Hepatocyte (in vitro differentiated cells): ENCODE measurements around the gene SRMS. TPM values are rescaled to one million over a fixed set of nuclear protein-coding genes. Genes with fewer than 3 reads are reported as not detected.

Source experiments
- DNase-seq: peaks from one replicate; pipeline ENCODE4 v3.0.0-alpha.2; 2016; ENCODE audit warnings: low spot score
- H2AFZ ChIP-seq: fragments of 200-600 bp; sonication (generic); 2 replicates; pipeline ENCODE4 v1.6.0; 2016; ENCODE audit warnings: antibody characterized with exemption, mild to moderate bottlenecking
- H3K27ac ChIP-seq: fragments of 200-600 bp; sonication (generic); 2 replicates; pipeline ENCODE4 v1.5.1; 2016; ENCODE audit warnings: mild to moderate bottlenecking
- H3K27me3 ChIP-seq: fragments of 200-600 bp; sonication (generic); 2 replicates; pipeline ENCODE4 v1.6.1; 2016
- H3K36me3 ChIP-seq: fragments of 200-600 bp; sonication (generic); replicated peaks from 2 replicates; pipeline ENCODE4 v1.5.1; 2016; ENCODE audit warnings: low read depth; ENCODE audit not compliant: insufficient read depth
- H3K4me1 ChIP-seq: fragments of 200-600 bp; sonication (generic); 2 replicates; pipeline ENCODE4 v1.5.1; 2016; ENCODE audit warnings: mild to moderate bottlenecking, moderate library complexity; ENCODE audit not compliant: insufficient read depth
- H3K4me2 ChIP-seq: fragments of 200-600 bp; sonication (generic); 2 replicates; pipeline ENCODE4 v1.6.0; 2016
- H3K4me3 ChIP-seq: fragments of 200-600 bp; sonication (generic); 2 replicates; pipeline ENCODE4 v1.5.1; 2016; ENCODE audit warnings: mild to moderate bottlenecking
- H3K79me2 ChIP-seq: fragments of 200-600 bp; sonication (generic); 2 replicates; pipeline ENCODE4 v1.6.0; 2017; ENCODE audit warnings: mild to moderate bottlenecking
- H3K9me2 ChIP-seq: fragments of 200-600 bp; sonication (generic); replicated peaks from 2 replicates; pipeline ENCODE4 v1.6.0; 2017; ENCODE audit warnings: mild to moderate bottlenecking; ENCODE audit not compliant: insufficient read depth
- H3K9me3 ChIP-seq: fragments of 200-600 bp; sonication (generic); 2 replicates; pipeline ENCODE4 v1.5.1; 2016; ENCODE audit warnings: low read depth, mild to moderate bottlenecking
- H4K20me1 ChIP-seq: fragments of 200-600 bp; sonication (generic); 2 replicates; pipeline ENCODE4 v1.6.0; 2016; ENCODE audit warnings: mild to moderate bottlenecking; ENCODE audit not compliant: insufficient read depth, poor library complexity, severe bottlenecking
- CTCF ChIP-seq: fragments of 200-600 bp; sonication (generic); IDR thresholded peaks from 2 replicates; pipeline ENCODE4 v1.5.1; 2016; ENCODE audit warnings: antibody characterized with exemption, mild to moderate bottlenecking; ENCODE audit not compliant: poor library complexity
- EZH2 ChIP-seq: fragments of 200-600 bp; sonication (generic); IDR thresholded peaks from 2 replicates; pipeline ENCODE4 v1.6.1; 2016; ENCODE audit warnings: antibody characterized with exemption, mild to moderate bottlenecking, borderline replicate concordance
- EZH2phosphoT487 ChIP-seq: fragments of 200-600 bp; sonication (generic); IDR thresholded peaks from one replicate; pipeline ENCODE4 v1.6.1; 2018; ENCODE audit warnings: antibody characterized with exemption, mild to moderate bottlenecking, low read depth, moderate library complexity; ENCODE audit not compliant: unreplicated experiment, severe bottlenecking
- WGBS: methylation state at CpG from one replicate; pipeline ENCODE4 v1.1.6; 2016; ENCODE audit warnings: low lambda C conversion rate; ENCODE audit errors: missing lambda C conversion rate; 5-methylcytosine and 5-hydroxymethylcytosine counted together
- polyA plus RNA-seq: library from polyadenylated mRNA; unstranded; fragments of >200 nt; fragmentation: Nextera tagmentation; extraction: Ambion mirVana; gene quantifications from 2 replicates; pipeline ENCODE4 v1.2.1, GENCODE V29; 2016
- total RNA-seq: library from RNA; depleted of rRNA; stranded (reverse); fragments of >200 nt; gene quantifications from 2 replicates; pipeline ENCODE4 v1.2.3, GENCODE V29; 2014

SRMS gene
- total and polyA plus RNA-seq, 2 experiments from 2014 or later, result not detected

DNA sequence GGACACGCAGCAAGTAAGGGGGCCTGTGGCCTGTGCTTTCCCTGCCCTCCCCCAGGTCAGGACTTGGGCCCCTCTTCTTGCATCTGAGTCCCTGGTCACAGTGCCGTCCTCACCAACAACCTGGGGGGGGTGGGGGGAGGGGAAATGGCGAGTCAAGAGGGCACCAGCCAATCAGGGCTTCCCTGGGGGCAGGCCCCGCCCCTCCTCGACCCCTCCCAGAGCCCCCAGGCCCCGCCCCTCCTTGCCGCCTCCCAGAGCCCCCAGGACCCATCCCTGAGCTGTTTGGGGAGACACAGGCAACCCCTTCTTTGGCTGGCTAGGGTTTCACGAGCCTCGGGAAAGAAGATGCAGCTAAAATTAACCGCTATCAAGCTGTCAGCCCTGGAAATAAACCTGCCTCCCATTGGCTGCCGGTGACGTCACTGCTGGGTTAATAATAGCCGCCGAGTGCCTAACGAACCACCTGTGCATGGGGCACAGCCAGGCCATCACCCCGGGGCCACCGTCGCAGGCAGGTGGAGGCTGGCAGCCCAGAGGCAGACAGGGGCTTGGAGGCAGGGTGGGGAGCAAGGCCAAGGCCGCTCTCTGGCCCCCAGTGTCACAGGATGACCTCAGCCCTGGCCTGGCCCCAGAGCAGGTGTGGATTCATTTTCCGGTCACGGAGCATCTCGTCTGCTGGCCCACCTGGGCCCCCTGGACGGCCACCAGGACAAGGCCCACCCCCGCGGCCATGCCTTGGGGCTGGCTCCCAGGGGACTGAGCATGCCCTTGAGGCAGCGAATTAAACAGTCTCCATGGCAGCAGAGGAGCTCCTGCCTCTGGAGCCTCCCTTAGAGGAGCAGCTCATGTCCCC lies 45.5 kb downstream of the SRMS start:
- H2AFZ ChIP-seq, result no peak overlapping the region
- no peaks in the 10 kb centered on the region for H3K9me2 ChIP-seq
- no peak overlapping the region for H3K4me2 ChIP-seq
- no peaks in the 10 kb centered on the region for H3K9me3 ChIP-seq
- no peaks in the 10 kb centered on the region for H3K36me3 ChIP-seq
- WGBS, result 56% methylated on average over 20 of the region's 26 CpGs
- TF ChIP-seq CTCF (no peak), EZH2 (no peak), EZH2phosphoT487 (no peak)
- no peaks in the 10 kb centered on the region for H4K20me1 ChIP-seq
- H3K4me1 ChIP-seq, result peaks cover 8% of the 10 kb centered on the region
- H3K27me3 ChIP-seq, result peaks cover 29% of the 10 kb centered on the region
- no peak overlapping the region for H3K27ac ChIP-seq
- no peak for DNase-seq
- no peak overlapping the region for H3K4me3 ChIP-seq
- no peaks in the 10 kb centered on the region for H3K79me2 ChIP-seq

- H3K79me2 ChIP-seq, result no peaks in the 10 kb centered on the region
- no peak overlapping the region for H3K27ac ChIP-seq
- H3K27me3 ChIP-seq, result peaks cover 29% of the 10 kb centered on the region
- H4K20me1 ChIP-seq, result no peaks in the 10 kb centered on the region
- H3K4me2 ChIP-seq, result no peak overlapping the region
- H3K36me3 ChIP-seq, result no peaks in the 10 kb centered on the region
- DNase-seq, result no peak
- no peaks in the 10 kb centered on the region for H3K9me3 ChIP-seq
- TF ChIP-seq CTCF (no peak), EZH2phosphoT487 (no peak), EZH2 (no peak)
- H3K4me1 ChIP-seq, result peaks cover 8% of the 10 kb centered on the region
- H3K4me3 ChIP-seq, result no peak overlapping the region
- H3K9me2 ChIP-seq, result no peaks in the 10 kb centered on the region
- 84% methylated on average over 27 of the region's 27 CpGs for WGBS
- H2AFZ ChIP-seq, result no peak overlapping the region
Observed at GRCh38 chr20:63500902-63501817, 46.4 kb downstream of the SRMS start.

GRCh38 chr20:63500151-63500901 lies 47.2 kb downstream of the SRMS start:
- H3K4me1 ChIP-seq, result peaks cover 8% of the 10 kb centered on the region
- peaks cover 29% of the 10 kb centered on the region for H3K27me3 ChIP-seq
- no peak overlapping the region for H3K27ac ChIP-seq
- TF ChIP-seq EZH2phosphoT487 (no peak), CTCF (no peak), EZH2 (no peak)
- no peaks in the 10 kb centered on the region for H3K79me2 ChIP-seq
- no peak overlapping the region for H2AFZ ChIP-seq
- H3K4me3 ChIP-seq, result no peak overlapping the region
- no peaks in the 10 kb centered on the region for H3K36me3 ChIP-seq
- no peaks in the 10 kb centered on the region for H3K9me3 ChIP-seq
- no peak for DNase-seq
- H4K20me1 ChIP-seq, result no peaks in the 10 kb centered on the region
- 94% methylated on average over 15 of the region's 24 CpGs for WGBS
- no peak overlapping the region for H3K4me2 ChIP-seq
- no peaks in the 10 kb centered on the region for H3K9me2 ChIP-seq
